IPS-18a (cell line): ENCODE measurements around the gene FPR2.
"Not testable (repeated sequence)": the region's sequence is repeated elsewhere in the genome, so short reads cannot be mapped to it uniquely, and the experiment has no call there.

Experiments used
- H3K27ac ChIP-seq: one replicate; pipeline ENCODE4 v1.5.1; 2013; ENCODE audit warnings: low read length
- H3K27me3 ChIP-seq: one replicate; pipeline ENCODE4 v1.6.1; 2013; ENCODE audit warnings: mild to moderate bottlenecking, low read length; ENCODE audit not compliant: control insufficient read depth, insufficient read depth
- H3K36me3 ChIP-seq: one replicate; pipeline ENCODE4 v1.6.1; 2013; ENCODE audit warnings: low read depth, low read length; ENCODE audit not compliant: control insufficient read depth
- H3K4me1 ChIP-seq: one replicate; pipeline ENCODE4 v1.6.1; 2013; ENCODE audit warnings: low read depth, low read length; ENCODE audit not compliant: control insufficient read depth
- H3K4me3 ChIP-seq: one replicate; pipeline ENCODE4 v1.5.1; 2013; ENCODE audit warnings: low read length
- H3K9ac ChIP-seq: one replicate; pipeline ENCODE4 v1.6.1; 2013; ENCODE audit warnings: mild to moderate bottlenecking, low read length, moderate library complexity
- H3K9me3 ChIP-seq: one replicate; pipeline ENCODE4 v1.6.1; 2013; ENCODE audit warnings: low read depth, low read length; ENCODE audit not compliant: control insufficient read depth

Gene FPR2

DNA sequence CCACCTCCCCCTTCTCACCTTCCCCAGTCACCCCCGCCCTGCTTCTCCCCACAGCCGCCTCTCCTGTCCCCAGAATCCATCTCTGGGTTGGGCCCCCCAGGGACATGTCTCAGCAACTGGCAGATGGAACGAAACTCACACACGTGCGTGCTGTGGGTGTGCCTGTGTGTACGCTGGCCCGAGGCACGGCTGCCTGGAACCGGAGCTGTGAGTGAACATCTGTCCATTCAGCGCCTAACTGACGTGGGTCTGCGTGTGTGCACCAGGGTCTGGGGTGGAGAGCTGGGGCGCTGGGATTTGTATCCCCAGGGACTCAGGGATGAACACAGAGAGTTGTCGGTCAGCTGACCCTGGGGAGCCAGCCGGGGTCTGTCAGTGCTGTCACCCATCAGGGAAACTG is 36.4 kb upstream of the FPR2 start:
- Histone ChIP-seq H3K36me3 (no peaks in the 10 kb centered on the region), H3K4me1 (peaks cover 3% of the 10 kb centered on the region), H3K27me3 (peaks cover 19% of the 10 kb centered on the region), H3K9ac (no peak overlapping the region), H3K4me3 (no peak overlapping the region), H3K27ac (no peak overlapping the region), H3K9me3 (no peaks in the 10 kb centered on the region)

DNA sequence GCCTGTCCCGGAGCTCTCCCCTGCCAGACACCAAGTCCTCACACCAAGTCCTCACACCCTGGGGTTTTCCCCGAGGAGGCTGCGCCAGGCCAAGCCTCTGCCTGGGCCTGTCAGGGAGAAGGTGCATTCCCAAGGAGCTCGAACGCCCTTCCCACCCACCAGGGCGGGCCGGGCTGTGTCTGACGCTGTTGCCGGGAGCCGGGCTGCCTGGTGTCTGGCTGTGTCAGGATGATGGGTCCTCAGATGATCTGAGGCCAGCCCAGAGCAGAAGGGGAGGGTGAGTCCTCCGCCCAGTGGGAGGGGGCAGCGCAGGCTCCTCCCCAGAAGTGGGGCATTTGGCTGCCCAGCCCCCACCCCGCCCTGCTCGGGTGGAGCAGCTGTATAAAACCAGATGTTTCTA is 34.9 kb upstream of the FPR2 start:
- H3K9me3 ChIP-seq = no peaks in the 10 kb centered on the region
- H3K36me3 ChIP-seq = no peaks in the 10 kb centered on the region
- no peak overlapping the region for H3K9ac ChIP-seq
- no peak overlapping the region for H3K4me3 ChIP-seq
- peaks cover 8% of the 10 kb centered on the region for H3K4me1 ChIP-seq
- H3K27me3 ChIP-seq = peaks cover 4% of the 10 kb centered on the region
- H3K27ac ChIP-seq = no peak overlapping the region

DNA sequence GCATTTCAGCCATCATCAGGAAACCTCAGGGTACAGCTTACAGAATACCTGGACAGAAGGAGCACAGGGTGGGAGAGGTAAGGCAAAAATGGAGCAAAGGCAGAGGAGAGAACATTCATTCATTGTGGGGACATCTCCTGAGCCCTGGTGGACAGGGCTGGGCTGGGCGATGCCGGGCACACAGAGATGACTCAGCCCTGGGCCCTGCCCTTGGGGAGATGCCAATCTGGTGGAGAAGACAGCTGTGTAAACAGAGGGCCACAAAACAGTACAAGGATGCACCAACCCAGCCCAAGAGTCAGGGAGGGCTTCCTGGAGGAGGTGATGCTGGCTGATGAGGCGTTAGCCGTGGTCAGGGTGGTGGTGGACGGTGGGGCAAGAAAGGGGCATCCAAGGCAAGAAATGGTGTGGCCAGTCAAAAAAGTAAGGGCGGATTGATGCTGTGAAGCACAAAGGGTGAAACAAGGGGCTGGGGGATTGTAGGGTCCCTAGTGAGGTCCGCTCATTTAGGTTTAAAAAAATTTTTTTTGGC is 33.6 kb upstream of the FPR2 start:
- H3K4me3 ChIP-seq = no peak overlapping the region
- no peaks in the 10 kb centered on the region for H3K36me3 ChIP-seq
- H3K27ac ChIP-seq = no peak overlapping the region
- H3K9ac ChIP-seq = no peak overlapping the region
- H3K4me1 ChIP-seq = peaks cover 8% of the 10 kb centered on the region
- peaks cover 3% of the 10 kb centered on the region for H3K27me3 ChIP-seq
- H3K9me3 ChIP-seq = no peaks in the 10 kb centered on the region

DNA sequence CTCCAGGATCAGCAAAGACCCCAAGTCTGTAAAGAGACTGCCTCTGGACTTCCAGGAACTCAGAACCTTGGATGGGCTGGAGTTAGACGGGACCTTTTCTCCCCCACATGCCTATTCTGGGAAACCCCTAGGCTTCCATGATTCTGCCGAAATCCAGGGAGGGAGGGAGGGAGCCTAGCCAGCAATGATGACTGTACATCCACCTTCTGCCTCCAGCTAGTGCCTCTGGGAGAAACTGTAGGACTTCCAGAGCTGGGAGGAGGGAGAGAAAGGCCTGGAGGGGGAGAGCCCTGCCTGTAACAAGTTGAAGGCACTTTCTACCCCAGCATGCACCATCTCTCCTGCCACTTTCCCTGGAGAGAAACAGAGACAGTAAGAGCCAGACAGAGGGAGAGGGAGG is 31.2 kb upstream of the FPR2 start:
- H3K4me3 ChIP-seq = no peak overlapping the region
- no peak overlapping the region for H3K9ac ChIP-seq
- peaks cover 18% of the 10 kb centered on the region for H3K4me1 ChIP-seq
- H3K27ac ChIP-seq = no peak overlapping the region
- no peaks in the 10 kb centered on the region for H3K9me3 ChIP-seq
- H3K27me3 ChIP-seq = peaks cover 3% of the 10 kb centered on the region
- no peaks in the 10 kb centered on the region for H3K36me3 ChIP-seq

DNA sequence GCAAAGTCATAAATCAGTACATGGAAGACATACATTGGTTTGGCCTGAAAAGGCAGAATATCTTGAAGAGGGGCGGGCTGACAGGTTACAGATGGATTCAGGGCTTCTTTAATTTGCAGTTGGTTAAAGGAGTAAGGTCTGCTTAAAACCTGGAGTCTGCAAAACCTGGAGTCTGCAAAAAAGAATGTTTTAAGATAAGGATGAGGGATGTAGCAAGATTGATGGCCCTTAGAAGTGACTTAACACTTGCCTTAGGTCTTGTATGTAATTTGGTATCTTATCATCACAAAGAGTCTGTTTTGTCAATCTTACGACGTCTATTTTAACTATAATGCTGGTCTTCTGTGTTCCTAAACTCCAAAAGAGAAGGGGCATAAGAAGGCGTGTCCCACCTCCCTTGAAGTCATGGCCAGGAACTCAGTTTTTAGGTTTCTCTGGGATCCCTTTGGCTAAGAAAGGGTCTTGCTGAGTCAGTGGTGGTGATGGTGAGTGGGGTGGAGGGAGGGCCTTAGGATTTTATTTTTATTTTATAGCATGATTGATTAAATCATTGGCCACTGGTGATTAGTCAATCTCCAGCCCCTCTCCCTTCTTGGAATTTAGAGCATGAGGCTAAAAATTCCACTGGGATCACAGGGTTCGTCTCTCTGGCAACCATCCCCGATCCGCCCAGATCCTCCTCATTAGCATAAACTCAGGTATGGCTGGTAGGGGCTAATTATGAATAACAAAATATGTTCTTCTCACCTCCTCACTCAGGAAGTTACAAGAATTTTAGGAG is 27.0 kb upstream of the FPR2 start:
- Histone ChIP-seq H3K27me3 (no peaks in the 10 kb centered on the region), H3K4me1 (peaks cover 15% of the 10 kb centered on the region)

DNA sequence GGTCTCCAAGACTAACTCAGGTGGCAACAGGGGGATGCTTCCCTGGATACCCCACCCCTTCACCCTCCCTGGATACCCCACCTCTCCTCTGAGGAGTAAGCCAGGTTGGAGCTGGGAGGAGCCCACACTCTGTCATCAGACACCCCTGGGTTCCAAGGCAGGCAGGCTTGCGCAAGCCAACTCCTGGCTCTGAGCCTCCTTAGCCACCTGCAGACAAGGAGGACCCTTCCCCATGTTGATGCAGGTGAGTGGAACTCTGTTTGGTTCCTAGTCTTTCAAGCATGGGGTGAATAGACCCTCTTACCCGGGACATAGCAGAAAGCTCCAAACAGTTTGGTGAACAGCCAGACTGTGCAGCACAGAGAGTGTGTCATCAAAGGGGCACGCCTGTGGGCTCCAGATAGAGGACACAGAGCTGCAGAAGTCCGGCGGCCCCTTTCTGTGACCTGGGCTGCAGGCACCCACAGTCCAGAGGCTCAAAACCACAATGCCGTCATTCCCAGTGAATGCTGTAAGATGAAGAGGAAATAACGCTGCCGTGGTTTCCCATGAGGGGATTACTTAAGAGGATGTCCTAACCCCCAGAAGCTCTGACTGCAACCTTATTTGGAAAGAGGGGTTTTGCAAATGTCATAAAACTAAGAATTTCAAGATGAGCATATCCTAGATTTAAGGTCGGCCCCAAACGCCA is 25.1 kb upstream of the FPR2 start:
- H3K36me3 ChIP-seq = no peaks in the 10 kb centered on the region
- H3K27ac ChIP-seq = no peak overlapping the region
- H3K27me3 ChIP-seq = no peaks in the 10 kb centered on the region
- no peak overlapping the region for H3K9ac ChIP-seq
- H3K9me3 ChIP-seq = no peaks in the 10 kb centered on the region
- peaks cover 10% of the 10 kb centered on the region for H3K4me1 ChIP-seq
- H3K4me3 ChIP-seq = no peak overlapping the region

More for the DNA sequence above, 27.0 kb upstream of the FPR2 start:
- Histone ChIP-seq H3K4me3 (no peak overlapping the region), H3K36me3 (no peaks in the 10 kb centered on the region), H3K9me3 (no peaks in the 10 kb centered on the region), H3K9ac (no peak overlapping the region), H3K27ac (no peak overlapping the region)

DNA sequence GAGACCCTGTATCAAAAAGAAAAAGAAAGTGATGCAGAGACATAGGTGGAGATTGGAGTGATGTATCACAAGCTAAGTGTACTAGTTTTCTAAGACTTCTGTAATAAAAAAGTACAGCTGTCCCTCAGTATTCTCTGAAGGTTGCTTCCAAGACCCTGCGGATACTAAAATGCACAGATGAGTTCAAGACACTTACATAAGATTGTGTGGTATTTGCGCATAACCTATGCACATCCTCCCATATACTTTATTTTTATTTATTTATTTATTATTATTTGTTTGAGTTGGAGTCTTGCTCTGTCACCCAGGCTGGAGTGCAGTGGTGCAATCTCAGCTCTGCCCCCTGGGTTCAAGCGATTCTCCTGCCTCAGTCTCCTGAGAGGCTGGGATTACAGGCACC is 23.6 kb upstream of the FPR2 start:
- H3K4me3 ChIP-seq = no peak overlapping the region
- H3K36me3 ChIP-seq = no peaks in the 10 kb centered on the region
- H3K27me3 ChIP-seq = no peaks in the 10 kb centered on the region
- H3K4me1 ChIP-seq = peaks cover 10% of the 10 kb centered on the region
- H3K27ac ChIP-seq = no peak overlapping the region
- no peak overlapping the region for H3K9ac ChIP-seq
- H3K9me3 ChIP-seq = no peaks in the 10 kb centered on the region

DNA sequence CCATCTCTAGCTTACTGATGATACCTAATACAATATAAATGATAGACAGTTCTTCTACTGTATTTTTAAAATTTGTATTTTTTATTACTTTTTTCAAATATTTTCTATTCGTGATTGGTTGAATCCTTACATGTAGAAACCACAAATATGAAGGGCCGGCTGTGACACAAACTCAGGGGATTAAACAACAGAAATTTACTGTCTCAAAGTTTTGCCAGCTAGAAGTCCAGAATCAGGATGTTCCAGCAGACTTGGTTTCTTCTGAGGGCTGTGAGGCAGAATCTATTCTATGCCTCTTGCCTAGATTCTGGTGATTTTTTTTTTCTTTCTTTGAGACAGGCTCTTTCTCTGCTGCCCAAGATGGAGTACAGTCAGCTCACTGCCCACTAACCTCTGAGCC is 23.1 kb upstream of the FPR2 start:
- H3K36me3 ChIP-seq = no peaks in the 10 kb centered on the region
- no peaks in the 10 kb centered on the region for H3K27me3 ChIP-seq
- H3K9me3 ChIP-seq = no peaks in the 10 kb centered on the region
- peaks cover 14% of the 10 kb centered on the region for H3K4me1 ChIP-seq
- no peak overlapping the region for H3K27ac ChIP-seq
- H3K4me3 ChIP-seq = no peak overlapping the region
- no peak overlapping the region for H3K9ac ChIP-seq

DNA sequence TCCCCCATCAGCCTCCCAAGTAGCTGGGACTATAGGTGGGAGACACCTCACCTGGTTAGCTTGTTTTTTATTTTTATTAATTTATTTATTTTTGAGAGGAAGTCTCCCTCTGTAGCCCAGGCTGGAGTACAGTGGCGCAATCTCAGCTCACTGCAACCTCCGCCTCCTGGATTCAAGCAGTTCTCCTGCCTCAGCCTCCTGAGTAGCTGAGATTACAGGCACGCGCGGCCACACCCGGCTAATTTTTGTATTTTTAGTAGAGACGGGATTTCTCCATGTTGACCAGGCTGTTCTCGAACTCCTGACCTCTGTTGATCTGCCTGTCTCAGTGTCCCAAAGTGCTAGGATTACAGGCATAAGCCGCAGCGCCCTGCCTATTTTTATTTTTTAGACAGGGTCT is 22.5 kb upstream of the FPR2 start:
- not testable (repeated sequence) for H3K9ac ChIP-seq, H3K9me3 ChIP-seq, H3K27me3 ChIP-seq, H3K27ac ChIP-seq, H3K4me3 ChIP-seq, H3K36me3 ChIP-seq
- peaks cover 13% of the 10 kb centered on the region for H3K4me1 ChIP-seq

DNA sequence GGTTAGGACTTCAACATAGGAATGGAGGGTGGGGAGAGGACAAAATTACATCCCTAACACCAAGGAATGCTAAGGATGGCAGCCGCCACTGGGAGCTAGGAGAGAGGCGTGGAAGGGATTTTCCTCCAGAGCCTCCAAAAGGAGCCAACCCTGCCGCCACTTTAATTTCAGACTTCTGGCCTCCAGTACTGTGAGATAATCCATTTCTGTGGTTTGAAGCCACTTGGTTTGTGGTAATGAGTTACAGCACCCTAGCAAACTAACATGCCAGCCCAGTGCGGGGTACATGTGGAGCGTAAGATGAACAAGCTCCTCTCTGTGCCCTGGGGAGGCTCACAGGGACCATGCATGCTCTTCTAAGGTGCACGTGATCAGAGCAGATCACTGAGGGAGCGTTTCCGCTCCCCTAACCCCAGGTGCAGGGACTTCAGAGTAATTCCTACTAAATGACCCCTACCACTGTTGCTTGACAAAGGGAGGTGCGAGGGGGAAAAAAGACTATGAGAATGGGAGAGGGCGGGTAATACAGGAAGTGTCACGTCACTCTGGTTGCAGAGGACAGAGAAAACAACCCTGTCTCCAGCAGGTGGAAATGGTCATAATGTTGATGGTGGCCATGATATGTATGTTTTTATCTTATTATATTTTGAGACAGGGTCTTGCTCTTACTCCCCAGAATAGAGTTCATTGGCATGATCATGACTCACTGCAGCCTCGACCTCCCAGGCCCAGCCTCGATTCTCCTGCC is 21.3 kb upstream of the FPR2 start:
- Histone ChIP-seq H3K9me3 (no peaks in the 10 kb centered on the region), H3K27ac (no peak overlapping the region), H3K4me1 (peaks cover 6% of the 10 kb centered on the region), H3K9ac (no peak overlapping the region), H3K36me3 (no peaks in the 10 kb centered on the region), H3K4me3 (no peak overlapping the region), H3K27me3 (no peaks in the 10 kb centered on the region)

DNA sequence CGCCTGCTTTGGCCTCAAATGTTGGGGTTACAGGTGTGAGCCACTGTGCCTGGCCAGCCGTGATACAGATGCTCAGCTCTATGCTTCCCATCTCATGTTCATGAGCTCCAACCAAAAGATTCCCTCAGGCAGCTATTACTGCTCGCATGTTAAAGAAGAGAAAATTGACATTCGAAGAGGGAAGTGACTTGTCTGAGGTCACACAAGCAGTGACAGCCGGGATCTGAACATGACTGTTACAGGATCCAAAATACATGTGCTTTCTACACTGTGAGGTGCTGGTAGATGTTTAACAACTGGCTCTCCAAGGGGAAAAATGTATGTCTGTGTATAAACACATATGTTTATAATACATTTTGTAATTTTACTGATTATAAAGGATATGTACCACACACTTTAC is 20.6 kb upstream of the FPR2 start:
- Histone ChIP-seq H3K4me3 (no peak overlapping the region), H3K27me3 (no peaks in the 10 kb centered on the region), H3K36me3 (no peaks in the 10 kb centered on the region), H3K27ac (no peak overlapping the region), H3K9me3 (no peaks in the 10 kb centered on the region), H3K4me1 (peaks cover 6% of the 10 kb centered on the region), H3K9ac (no peak overlapping the region)
